HFF-Myc (cell line): ENCODE measurements around the gene MED19.

Experiments
- DNase-seq: peaks from one replicate; pipeline ENCODE4 v3.0.0-alpha.2; 2011; ENCODE audit warnings: low read depth; ENCODE audit errors: extremely low read depth
- H3K4me3 ChIP-seq: replicated peaks from 2 replicates; pipeline ENCODE4 v1.5.1; 2011; ENCODE audit warnings: low read depth, mild to moderate bottlenecking, control low read depth, low read length
- TF ChIP-seq, protein P1 (sequence below): IDR thresholded peaks from 2 replicates; pipeline ENCODE4 v1.5.1; 2012; ENCODE audit warnings: mild to moderate bottlenecking, low read depth, low read length, control low read depth; ENCODE audit errors: missing control alignments

The MED19 gene

DNA sequence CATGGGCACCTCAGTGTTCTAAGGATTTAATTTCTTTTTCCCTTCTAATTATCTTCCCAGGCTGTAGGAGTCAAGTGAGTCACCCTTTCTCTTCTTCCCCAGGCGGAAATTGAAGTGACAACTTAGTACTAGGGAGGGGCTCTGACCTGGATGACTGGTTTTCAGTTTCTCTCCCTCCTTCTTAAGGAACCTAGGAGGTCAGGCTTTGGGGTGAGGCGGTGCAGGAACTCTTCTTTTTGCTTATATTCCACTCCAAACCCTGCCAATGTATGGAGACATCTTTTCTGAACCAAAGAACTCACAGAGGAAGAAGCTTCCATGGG, 31.5 kb downstream of the MED19 start:
- H3K4me3 ChIP-seq, result no peak overlapping the region
- DNase-seq, result no peak
- TF ChIP-seq, protein P1, sequence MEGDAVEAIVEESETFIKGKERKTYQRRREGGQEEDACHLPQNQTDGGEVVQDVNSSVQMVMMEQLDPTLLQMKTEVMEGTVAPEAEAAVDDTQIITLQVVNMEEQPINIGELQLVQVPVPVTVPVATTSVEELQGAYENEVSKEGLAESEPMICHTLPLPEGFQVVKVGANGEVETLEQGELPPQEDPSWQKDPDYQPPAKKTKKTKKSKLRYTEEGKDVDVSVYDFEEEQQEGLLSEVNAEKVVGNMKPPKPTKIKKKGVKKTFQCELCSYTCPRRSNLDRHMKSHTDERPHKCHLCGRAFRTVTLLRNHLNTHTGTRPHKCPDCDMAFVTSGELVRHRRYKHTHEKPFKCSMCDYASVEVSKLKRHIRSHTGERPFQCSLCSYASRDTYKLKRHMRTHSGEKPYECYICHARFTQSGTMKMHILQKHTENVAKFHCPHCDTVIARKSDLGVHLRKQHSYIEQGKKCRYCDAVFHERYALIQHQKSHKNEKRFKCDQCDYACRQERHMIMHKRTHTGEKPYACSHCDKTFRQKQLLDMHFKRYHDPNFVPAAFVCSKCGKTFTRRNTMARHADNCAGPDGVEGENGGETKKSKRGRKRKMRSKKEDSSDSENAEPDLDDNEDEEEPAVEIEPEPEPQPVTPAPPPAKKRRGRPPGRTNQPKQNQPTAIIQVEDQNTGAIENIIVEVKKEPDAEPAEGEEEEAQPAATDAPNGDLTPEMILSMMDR, result no peak

DNA sequence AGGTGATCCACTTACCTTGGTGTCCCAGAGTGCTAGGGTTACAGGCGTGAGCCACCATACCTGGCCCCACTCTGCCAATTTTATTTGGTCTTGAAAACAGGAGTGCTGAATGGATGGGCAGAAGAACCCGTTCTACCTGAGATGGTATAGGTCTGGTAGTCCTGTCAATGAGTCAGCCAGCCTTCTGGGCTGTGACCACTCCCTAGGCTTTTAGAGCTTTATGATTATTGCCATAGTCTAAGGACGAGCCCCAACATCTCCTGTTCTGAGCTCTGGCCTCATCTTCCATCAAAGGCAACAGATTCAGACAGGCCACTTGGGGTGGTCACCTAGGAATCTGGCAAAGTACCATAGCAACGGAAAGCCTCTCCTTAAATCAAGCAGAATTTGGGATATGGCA, 32.6 kb downstream of the MED19 start:
- TF ChIP-seq, protein P1, result no peak
- DNase-seq, result no peak
- no peak overlapping the region for H3K4me3 ChIP-seq

DNA sequence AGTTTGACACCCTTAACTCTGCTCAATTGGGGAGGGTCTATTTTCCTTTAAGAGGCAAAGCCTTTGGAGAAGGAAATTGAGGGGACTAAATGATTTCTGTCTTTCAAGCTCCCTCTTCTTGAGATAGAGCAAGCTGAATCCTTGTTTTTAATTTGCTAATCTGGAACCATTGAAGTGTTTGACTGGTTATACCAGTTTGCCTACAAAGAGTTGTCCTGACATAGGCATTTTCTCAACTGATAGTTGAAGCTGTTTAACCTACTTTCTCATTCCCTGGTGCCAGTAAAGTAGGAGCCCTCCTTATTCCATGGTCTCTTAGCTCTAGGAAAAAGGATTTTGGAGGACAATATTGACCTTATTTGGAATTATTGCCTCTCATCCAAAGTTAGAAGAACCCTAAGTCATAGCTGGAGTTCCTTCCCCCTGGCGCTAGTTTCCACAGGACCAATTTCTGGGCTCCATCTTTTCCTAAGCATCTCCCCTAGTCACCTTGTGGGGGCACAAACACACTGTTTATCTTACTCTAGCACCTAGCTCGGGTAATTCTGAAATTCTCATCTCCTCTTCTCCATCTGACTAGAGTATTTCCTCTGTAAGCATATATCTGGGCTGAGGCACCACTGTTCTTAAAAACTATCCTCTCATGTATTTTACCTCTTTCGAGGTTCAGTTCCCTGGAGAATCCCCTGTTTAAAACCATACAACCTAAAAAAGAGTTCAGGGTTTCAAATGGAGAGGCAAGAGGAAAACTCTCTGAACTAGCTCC, 36.7 kb downstream of the MED19 start:
- TF ChIP-seq, protein P1, result no peak
- H3K4me3 ChIP-seq, result no peak overlapping the region
- no peak for DNase-seq

DNA sequence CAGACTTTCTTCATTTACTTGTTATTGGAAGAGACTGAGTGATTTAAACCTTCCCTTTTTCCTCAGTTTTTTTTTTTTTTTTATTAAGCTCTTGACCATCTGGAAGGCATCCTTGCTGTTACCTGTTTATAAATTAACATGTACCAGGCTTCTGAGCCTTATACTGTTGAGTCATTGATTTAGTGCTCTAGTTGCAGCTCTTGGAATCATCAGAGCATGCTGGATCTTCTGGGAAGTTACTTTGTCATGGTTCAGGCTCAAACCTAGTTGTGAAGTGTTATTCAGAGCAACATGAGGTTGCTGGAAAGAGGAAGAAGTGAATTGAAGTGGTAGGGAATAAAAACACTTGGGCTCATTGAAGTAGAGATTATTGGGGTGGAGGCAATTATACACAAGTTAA, 37.8 kb downstream of the MED19 start:
- TF ChIP-seq, protein P1, result no peak
- no peak overlapping the region for H3K4me3 ChIP-seq
- DNase-seq, result no peak

DNA sequence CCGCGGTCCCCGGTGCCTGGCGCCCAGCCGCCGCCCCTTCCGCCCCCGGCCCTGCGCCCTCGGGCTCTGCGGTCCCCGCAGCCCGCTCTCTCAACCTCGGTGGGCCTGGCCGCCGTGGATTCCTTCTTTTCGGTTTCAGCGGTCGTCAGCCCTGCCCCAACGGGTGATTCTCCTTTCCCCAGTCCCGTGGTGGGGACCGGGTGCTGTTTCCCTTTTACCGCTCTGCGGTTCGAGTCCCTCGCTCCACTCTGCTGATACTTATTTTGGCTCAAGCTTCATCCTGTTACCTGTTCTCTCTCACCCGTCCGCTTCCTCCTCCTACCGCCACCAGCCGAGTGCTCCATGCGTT, 43.6 kb downstream of the MED19 start:
- TF ChIP-seq, protein P1, result no peak
- no peak for DNase-seq
- H3K4me3 ChIP-seq, result peak overlapping the region; percentile 59

DNA sequence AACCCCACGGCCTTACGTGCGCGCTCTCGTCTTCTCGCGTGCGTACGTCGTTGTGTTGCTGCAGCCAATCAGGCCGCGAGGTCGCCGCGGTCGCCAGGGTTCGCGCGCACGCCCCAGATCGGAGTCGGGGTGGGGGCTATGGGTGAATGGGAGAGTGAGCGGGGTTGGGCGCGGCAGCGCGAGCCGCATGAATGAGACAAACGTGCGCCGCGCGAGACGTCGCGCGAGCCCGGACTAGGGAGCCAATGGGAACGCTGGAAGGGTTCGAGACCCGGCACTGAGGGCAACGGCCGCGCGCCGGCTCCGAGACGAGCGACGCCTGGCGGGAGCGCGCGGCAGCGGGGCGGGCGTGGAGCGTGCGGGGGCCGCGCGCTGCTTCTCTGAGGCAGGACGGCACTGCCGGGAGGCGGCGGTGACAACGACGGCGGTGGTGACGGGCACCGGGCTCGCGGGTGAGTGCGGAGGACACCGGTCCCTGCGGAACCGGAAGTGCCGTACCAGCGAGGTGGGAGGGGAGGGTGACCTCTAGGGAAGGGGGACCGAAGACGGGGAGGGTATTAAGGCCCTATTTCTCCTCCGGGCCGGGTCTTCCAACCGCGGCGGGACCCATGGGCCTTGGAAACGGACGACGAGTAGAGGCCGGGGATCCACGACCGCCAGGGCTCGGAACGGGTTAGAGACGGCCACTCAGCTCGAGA, 44.1 kb downstream of the MED19 start, which contains the start of gene ZDHHC5:
Gene ZDHHC5 (plus strand): TSS at position 379 of the 698 bp plus-strand sequence. CDS start 4,977 bp downstream, outside the sequence.
- TF ChIP-seq, protein P1, result peak; percentile 30
- H3K4me3 ChIP-seq, result peak within 1 kb of the TSS; percentile 59
- DNase-seq, result peak; percentile 99
